HG03442 (cell line): ENCODE measurements around the gene TNNT2.

Experiments
- ATAC-seq: cut with Tn5 transposase; IDR thresholded peaks from one replicate; pipeline ENCODE4 v1.9.1; 2021; ENCODE audit warnings: mild to moderate bottlenecking, moderate library complexity; ENCODE audit not compliant: unreplicated experiment

Gene TNNT2

GRCh38 chr1:201336711-201337450 lies 40.6 kb downstream of the TNNT2 start:
- no peak for ATAC-seq

GRCh38 chr1:201335901-201336300 lies 41.6 kb downstream of the TNNT2 start:
- no peak for ATAC-seq

GRCh38 chr1:201335174-201335870 lies 42.2 kb downstream of the TNNT2 start:
- ATAC-seq: no peak

GRCh38 chr1:201334325-201335173 lies 42.9 kb downstream of the TNNT2 start:
- no peak for ATAC-seq

- ATAC-seq: no peak
Observed at GRCh38 chr1:201332616-201333335, 44.7 kb downstream of the TNNT2 start.

- no peak for ATAC-seq
Observed at GRCh38 chr1:201332021-201332420, 45.5 kb downstream of the TNNT2 start.

- ATAC-seq: no peak
Observed at GRCh38 chr1:201331166-201331565, 46.3 kb downstream of the TNNT2 start.

GRCh38 chr1:201330541-201330940 lies 46.9 kb downstream of the TNNT2 start:
- no peak for ATAC-seq

GRCh38 chr1:201329801-201330200 lies 47.7 kb downstream of the TNNT2 start:
- no peak for ATAC-seq

GRCh38 chr1:201329286-201329685 lies 48.2 kb downstream of the TNNT2 start:
- ATAC-seq: no peak

GRCh38 chr1:201328576-201328975 lies 48.9 kb downstream of the TNNT2 start:
- no peak for ATAC-seq

- ATAC-seq: no peak
Observed at GRCh38 chr1:201327687-201328240, 49.7 kb downstream of the TNNT2 start.

GRCh38 chr1:201326710-201327109 lies 50.8 kb downstream of the TNNT2 start:
- no peak for ATAC-seq

GRCh38 chr1:201325678-201326060 lies 51.8 kb downstream of the TNNT2 start:
- ATAC-seq: no peak

- no peak for ATAC-seq
Observed at GRCh38 chr1:201324821-201325677, 52.4 kb downstream of the TNNT2 start.

GRCh38 chr1:201324306-201324705 lies 53.2 kb downstream of the TNNT2 start:
- no peak for ATAC-seq

GRCh38 chr1:201322653-201323510 lies 54.6 kb downstream of the TNNT2 start:
- no peak for ATAC-seq

- no peak for ATAC-seq
Observed at GRCh38 chr1:201321826-201322390, 55.6 kb downstream of the TNNT2 start.
